IPS-NIHi7 (cell line): Measurements from ENCODE around the gene ENOX1.

Experiments used
- DNase-seq: peaks from one replicate; pipeline ENCODE4 v3.0.0; 2012; ENCODE audit warnings: mixed read lengths; ENCODE audit errors: extremely low spot score

Gene ENOX1

GRCh38 chr13:43251961-43252360 is 534.8 kb downstream of the ENOX1 start:
- DNase-seq: no peak

GRCh38 chr13:43246382-43246781 is 540.4 kb downstream of the ENOX1 start:
- DNase-seq: no peak

GRCh38 chr13:43245374-43245964 is 541.3 kb downstream of the ENOX1 start:
- no peak for DNase-seq

GRCh38 chr13:43244481-43244880 is 542.3 kb downstream of the ENOX1 start:
- no peak for DNase-seq

- no peak for DNase-seq
Observed at GRCh38 chr13:43243711-43244110, 543.1 kb downstream of the ENOX1 start.

GRCh38 chr13:43242040-43242439 is 544.7 kb downstream of the ENOX1 start:
- DNase-seq: no peak

- no peak for DNase-seq
Observed at GRCh38 chr13:43240278-43240677, 546.5 kb downstream of the ENOX1 start.

GRCh38 chr13:43239275-43239840 is 547.4 kb downstream of the ENOX1 start:
- DNase-seq: no peak

- no peak for DNase-seq
Observed at GRCh38 chr13:43238341-43239083, 548.3 kb downstream of the ENOX1 start.

- no peak for DNase-seq
Observed at GRCh38 chr13:43237616-43238015, 549.2 kb downstream of the ENOX1 start.

GRCh38 chr13:43235028-43235427 is 551.7 kb downstream of the ENOX1 start:
- DNase-seq: no peak

GRCh38 chr13:43232873-43233265 is 553.9 kb downstream of the ENOX1 start:
- no peak for DNase-seq

- DNase-seq: no peak
Observed at GRCh38 chr13:43232144-43232872, 554.5 kb downstream of the ENOX1 start.

- no peak for DNase-seq
Observed at GRCh38 chr13:43230989-43231388, 555.8 kb downstream of the ENOX1 start.

- DNase-seq: peak; percentile 17
Observed at GRCh38 chr13:43229506-43229905, 557.3 kb downstream of the ENOX1 start.

- no peak for DNase-seq
Observed at GRCh38 chr13:43227721-43228120, 559.1 kb downstream of the ENOX1 start.

GRCh38 chr13:43223216-43223615 is 563.6 kb downstream of the ENOX1 start:
- no peak for DNase-seq

- no peak for DNase-seq
Observed at GRCh38 chr13:43222086-43222485, 564.7 kb downstream of the ENOX1 start.

- no peak for DNase-seq
Observed at GRCh38 chr13:43221611-43222010, 565.2 kb downstream of the ENOX1 start.

GRCh38 chr13:43220873-43221595 is 565.7 kb downstream of the ENOX1 start:
- no peak for DNase-seq

- no peak for DNase-seq
Observed at GRCh38 chr13:43214124-43214523, 572.6 kb downstream of the ENOX1 start.

- DNase-seq: no peak
Observed at GRCh38 chr13:43206838-43207237, 579.9 kb downstream of the ENOX1 start.
